HepG2 (cell line): ENCODE results near the gene RAB33B. TPM values are rescaled to one million over a fixed set of nuclear protein-coding genes. Genes with fewer than 3 reads are reported as not detected.

Experiments used
- FOXA3 ChIP-seq: IDR thresholded peaks from 2 replicates; pipeline ENCODE4 v1.6.1; 2016; ENCODE audit warnings: missing genetic modification reagents, missing compliant biosample characterization
- KMT2B ChIP-seq: IDR thresholded peaks from 2 replicates; pipeline ENCODE4 v1.6.1; 2016; ENCODE audit warnings: missing genetic modification reagents, missing compliant biosample characterization
- LRRFIP1 ChIP-seq: sonication (generic); formaldehyde crosslinking; conservative IDR thresholded peaks from 2 replicates; pipeline ENCODE4 v1.4.0; 2020; ENCODE audit warnings: missing genetic modification reagents
- NR1H2 ChIP-seq: sonication (generic); formaldehyde crosslinking; IDR thresholded peaks from 2 replicates; pipeline ENCODE4 v1.8.1; 2022; ENCODE audit warnings: low read depth, missing genetic modification reagents, borderline replicate concordance
- PATZ1 ChIP-seq: sonication (generic); formaldehyde crosslinking; IDR thresholded peaks from 2 replicates; pipeline ENCODE4 v1.4.0; 2020; ENCODE audit warnings: missing genetic modification reagents
- SP5 ChIP-seq: IDR thresholded peaks from 2 replicates; pipeline ENCODE4 v1.6.1; 2016; ENCODE audit warnings: low read depth, borderline replicate concordance
- SPEN ChIP-seq: sonication (generic); formaldehyde crosslinking; IDR thresholded peaks from 2 replicates; pipeline ENCODE4 v1.5.1; 2020; ENCODE audit warnings: low read depth, mild to moderate bottlenecking, missing genetic modification reagents
- ZFP1 ChIP-seq: IDR thresholded peaks from 2 replicates; pipeline ENCODE4 v1.6.1; 2016
- ZNF12 ChIP-seq: sonication (generic); formaldehyde crosslinking; IDR thresholded peaks from 2 replicates; pipeline ENCODE4 v1.5.0; 2020; ENCODE audit warnings: missing genetic modification reagents
- ZNF205 ChIP-seq: IDR thresholded peaks from 2 replicates; pipeline ENCODE4 v1.6.1; 2018; ENCODE audit warnings: missing biosample characterization, missing genetic modification reagents
- ZNF281 ChIP-seq: sonication (generic); formaldehyde crosslinking; IDR thresholded peaks from 2 replicates; pipeline ENCODE4 v1.4.0; 2020; ENCODE audit warnings: missing genetic modification reagents, borderline replicate concordance
- ZNF543 ChIP-seq: sonication (generic); formaldehyde crosslinking; IDR thresholded peaks from 2 replicates; pipeline ENCODE4 v1.4.0; 2020; ENCODE audit warnings: mild to moderate bottlenecking, missing genetic modification reagents
- ZNF781 ChIP-seq: sonication (generic); formaldehyde crosslinking; IDR thresholded peaks from 2 replicates; pipeline ENCODE4 v1.5.1; 2020; ENCODE audit warnings: borderline replicate concordance, mild to moderate bottlenecking, missing genetic modification reagents; ENCODE audit errors: not compliant biosample characterization
- polyA plus RNA-seq, 8 experiments: library from polyadenylated mRNA; depleted of rRNA in 3 of 8; stranded (reverse) in 7 of 8; unstranded in 1 of 8; fragments of >200 nt; fragmentation: Illumina TruSeq in 4 of 8; extraction: Trizol in 4 of 8; gene quantifications; 2 replicates each; pipeline versions ENCODE4 v1.2.1 to v1.2.3, GENCODE V29; 2011 to 2016; ENCODE audit warnings: low read depth in 4 of 8, missing spikeins in 1 of 8, mixed read lengths in 1 of 8; ENCODE audit not compliant: insufficient read depth in 1 of 8
- total RNA-seq, 5 experiments: library from RNA; depleted of rRNA; stranded (reverse); fragments of >200 nt; fragmentation: Illumina TruSeq; extraction: Trizol; gene quantifications; 2 replicates each; pipeline ENCODE4 v1.2.3, GENCODE V29; 2016; ENCODE audit warnings: low read depth in 1 of 5
- TF ChIP-seq, protein P1 (sequence below): sonication (generic); formaldehyde crosslinking; IDR thresholded peaks from 2 replicates; pipeline ENCODE4 v1.5.1; 2020; ENCODE audit warnings: missing genetic modification reagents, mild to moderate bottlenecking, borderline replicate concordance
- TF ChIP-seq, protein P2 (sequence below): sonication (generic); IDR thresholded peaks from 2 replicates; pipeline ENCODE4 v1.6.1; 2016; ENCODE audit warnings: low read depth, borderline replicate concordance
- TF ChIP-seq, protein P3 (sequence below): sonication (generic); formaldehyde crosslinking; IDR thresholded peaks from 2 replicates; pipeline ENCODE4 v1.4.0; 2020; ENCODE audit warnings: mild to moderate bottlenecking, missing genetic modification reagents

RAB33B gene
- total and polyA plus RNA-seq, 2 of the 13 experiments (the other 11 are each of a cell fraction or from before 2014, with no cell fraction given) = 7.6 to 8.1 TPM

GRCh38 chr4:139453371-139454110 is 380 bp upstream of the RAB33B start (continued):
- TF ChIP-seq, protein P1, sequence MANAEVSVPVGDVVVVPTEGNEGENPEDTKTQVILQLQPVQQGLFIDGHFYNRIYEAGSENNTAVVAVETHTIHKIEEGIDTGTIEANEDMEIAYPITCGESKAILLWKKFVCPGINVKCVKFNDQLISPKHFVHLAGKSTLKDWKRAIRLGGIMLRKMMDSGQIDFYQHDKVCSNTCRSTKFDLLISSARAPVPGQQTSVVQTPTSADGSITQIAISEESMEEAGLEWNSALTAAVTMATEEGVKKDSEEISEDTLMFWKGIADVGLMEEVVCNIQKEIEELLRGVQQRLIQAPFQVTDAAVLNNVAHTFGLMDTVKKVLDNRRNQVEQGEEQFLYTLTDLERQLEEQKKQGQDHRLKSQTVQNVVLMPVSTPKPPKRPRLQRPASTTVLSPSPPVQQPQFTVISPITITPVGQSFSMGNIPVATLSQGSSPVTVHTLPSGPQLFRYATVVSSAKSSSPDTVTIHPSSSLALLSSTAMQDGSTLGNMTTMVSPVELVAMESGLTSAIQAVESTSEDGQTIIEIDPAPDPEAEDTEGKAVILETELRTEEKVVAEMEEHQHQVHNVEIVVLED (CRISPR knock-in tag) = peak; percentile 84
- TF ChIP-seq ZFP1 (CRISPR knock-in tag) (no peak), ZNF781 (CRISPR knock-in tag) (peak; percentile 48), LRRFIP1 (no peak), SP5 (peak; percentile 50; the same call in 1 of the 2 replicates), ZNF205 (CRISPR knock-in tag) (peak; percentile 83), KMT2B (CRISPR knock-in tag) (peak; percentile 83; the same call in 1 of the 2 replicates), ZNF543 (CRISPR knock-in tag) (peak; percentile 93), SPEN (CRISPR knock-in tag) (peak; percentile 36; the same call in 1 of the 2 replicates), ZNF281 (CRISPR knock-in tag) (no peak), FOXA3 (CRISPR knock-in tag) (peak; percentile 22), PATZ1 (CRISPR knock-in tag) (peak; percentile 46), NR1H2 (CRISPR knock-in tag) (peak; percentile 76; the same call in 1 of the 2 replicates), ZNF12 (CRISPR knock-in tag) (peak; percentile 44; the same call in 1 of the 2 replicates)
- TF ChIP-seq, protein P2, sequence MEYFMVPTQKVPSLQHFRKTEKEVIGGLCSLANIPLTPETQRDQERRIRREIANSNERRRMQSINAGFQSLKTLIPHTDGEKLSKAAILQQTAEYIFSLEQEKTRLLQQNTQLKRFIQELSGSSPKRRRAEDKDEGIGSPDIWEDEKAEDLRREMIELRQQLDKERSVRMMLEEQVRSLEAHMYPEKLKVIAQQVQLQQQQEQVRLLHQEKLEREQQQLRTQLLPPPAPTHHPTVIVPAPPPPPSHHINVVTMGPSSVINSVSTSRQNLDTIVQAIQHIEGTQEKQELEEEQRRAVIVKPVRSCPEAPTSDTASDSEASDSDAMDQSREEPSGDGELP = 0 out of 2 replicates have a peak, but pooled peaks have one; percentile 36
- TF ChIP-seq, protein P3, sequence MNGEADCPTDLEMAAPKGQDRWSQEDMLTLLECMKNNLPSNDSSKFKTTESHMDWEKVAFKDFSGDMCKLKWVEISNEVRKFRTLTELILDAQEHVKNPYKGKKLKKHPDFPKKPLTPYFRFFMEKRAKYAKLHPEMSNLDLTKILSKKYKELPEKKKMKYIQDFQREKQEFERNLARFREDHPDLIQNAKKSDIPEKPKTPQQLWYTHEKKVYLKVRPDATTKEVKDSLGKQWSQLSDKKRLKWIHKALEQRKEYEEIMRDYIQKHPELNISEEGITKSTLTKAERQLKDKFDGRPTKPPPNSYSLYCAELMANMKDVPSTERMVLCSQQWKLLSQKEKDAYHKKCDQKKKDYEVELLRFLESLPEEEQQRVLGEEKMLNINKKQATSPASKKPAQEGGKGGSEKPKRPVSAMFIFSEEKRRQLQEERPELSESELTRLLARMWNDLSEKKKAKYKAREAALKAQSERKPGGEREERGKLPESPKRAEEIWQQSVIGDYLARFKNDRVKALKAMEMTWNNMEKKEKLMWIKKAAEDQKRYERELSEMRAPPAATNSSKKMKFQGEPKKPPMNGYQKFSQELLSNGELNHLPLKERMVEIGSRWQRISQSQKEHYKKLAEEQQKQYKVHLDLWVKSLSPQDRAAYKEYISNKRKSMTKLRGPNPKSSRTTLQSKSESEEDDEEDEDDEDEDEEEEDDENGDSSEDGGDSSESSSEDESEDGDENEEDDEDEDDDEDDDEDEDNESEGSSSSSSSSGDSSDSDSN = peak; percentile 71
